ENCODE measurements around the gene CCDC152. TPM values are rescaled to one million over a fixed set of nuclear protein-coding genes. Genes with fewer than 3 reads are reported as not detected.

Gene CCDC152
- total RNA-seq, 1 donor from 2014 or later: 1.2 TPM

- Histone ChIP-seq H3K27me3 (ENCODE audit: insufficient read depth, low read length) (no peaks in the 10 kb centered on the region), H3K4me1 (ENCODE audit: insufficient read depth, low read length) (no peaks in the 10 kb centered on the region), H3K4me3 (ENCODE audit: insufficient read depth, low read depth, low read length) (no peak overlapping the region), H4K20me1 (ENCODE audit: insufficient read depth, low read length) (no peaks in the 10 kb centered on the region), H3K79me2 (ENCODE audit: insufficient read depth, low read length) (no peaks in the 10 kb centered on the region), H3K4me2 (ENCODE audit: low read length) (no peak overlapping the region), H3K36me3 (ENCODE audit: insufficient read depth, low read length) (no peaks in the 10 kb centered on the region), H3K27ac (ENCODE audit: low read depth, low read length) (no peak overlapping the region), H2AFZ (ENCODE audit: low read depth, low read length) (no peak overlapping the region), H3K9ac (ENCODE audit: low read length) (no peak overlapping the region), H3K9me3 (ENCODE audit: insufficient read depth, low read depth, low read length) (no peaks in the 10 kb centered on the region)
- peaks cover 8% of the 10 kb centered on the region for H3K4me1 Mint-ChIP-seq (ENCODE audit: low read depth, unreplicated experiment)
- DNase-seq (ENCODE audit: low read depth) (no peak), FAIRE-seq (no peak)
- no peaks in the 10 kb centered on the region for H3K36me3 Mint-ChIP-seq (ENCODE audit: low read depth, unreplicated experiment)
- TF ChIP-seq CTCF (IDR thresholded peaks at IDR 0.05; ENCODE audit: insufficient read depth, low read depth, low read length) (no peak), EZH2 (IDR thresholded peaks at IDR 0.05; ENCODE audit: insufficient read depth, low read length) (no peak)
- peaks cover 3% of the 10 kb centered on the region for H3K9me3 Mint-ChIP-seq (ENCODE audit: unreplicated experiment)
- H3K4me3 Mint-ChIP-seq (ENCODE audit: unreplicated experiment): no peak overlapping the region
- H3K27me3 Mint-ChIP-seq (ENCODE audit: low read depth, unreplicated experiment): no peaks in the 10 kb centered on the region
- no peak overlapping the region for H3K27ac Mint-ChIP-seq (ENCODE audit: unreplicated experiment)
Measured at GRCh38 chr5:42840842-42841567, 84.4 kb downstream of the CCDC152 start.

GRCh38 chr5:42842921-42843641 is 86.5 kb downstream of the CCDC152 start:
- no peaks in the 10 kb centered on the region for H3K36me3 Mint-ChIP-seq (ENCODE audit: low read depth, unreplicated experiment)

More at GRCh38 chr5:42842921-42843641, 86.5 kb downstream of the CCDC152 start:
- Mint-ChIP-seq H3K4me3 (ENCODE audit: unreplicated experiment) (no peak overlapping the region), H3K27ac (ENCODE audit: unreplicated experiment) (no peak overlapping the region), H3K4me1 (ENCODE audit: low read depth, unreplicated experiment) (peaks cover 8% of the 10 kb centered on the region), H3K9me3 (ENCODE audit: unreplicated experiment) (no peaks in the 10 kb centered on the region), H3K27me3 (ENCODE audit: low read depth, unreplicated experiment) (no peaks in the 10 kb centered on the region)
- Histone ChIP-seq H3K79me2 (ENCODE audit: insufficient read depth, low read length) (no peaks in the 10 kb centered on the region), H3K4me2 (ENCODE audit: low read length) (no peak overlapping the region), H3K9ac (ENCODE audit: low read length) (no peak overlapping the region), H4K20me1 (ENCODE audit: insufficient read depth, low read length) (no peaks in the 10 kb centered on the region), H3K9me3 (ENCODE audit: insufficient read depth, low read depth, low read length) (no peaks in the 10 kb centered on the region), H3K4me1 (ENCODE audit: insufficient read depth, low read length) (no peaks in the 10 kb centered on the region), H3K27me3 (ENCODE audit: insufficient read depth, low read length) (no peaks in the 10 kb centered on the region), H3K36me3 (ENCODE audit: insufficient read depth, low read length) (no peaks in the 10 kb centered on the region), H3K4me3 (ENCODE audit: insufficient read depth, low read depth, low read length) (no peak overlapping the region), H2AFZ (ENCODE audit: low read depth, low read length) (no peak overlapping the region), H3K27ac (ENCODE audit: low read depth, low read length) (no peak overlapping the region)
- FAIRE-seq (no peak), DNase-seq (ENCODE audit: low read depth) (no peak)
- TF ChIP-seq CTCF (IDR thresholded peaks at IDR 0.05; ENCODE audit: insufficient read depth, low read depth, low read length): no peak
- TF ChIP-seq EZH2 (IDR thresholded peaks at IDR 0.05; ENCODE audit: insufficient read depth, low read length): no peak

Measured in astrocyte (in vitro differentiated cells and primary cell).